Spleen (tissue), 7 donors: ENCODE results near the gene TMEM117.

Experiments
- POLR2A ChIP-seq, 3 donors: fragments of 450-650 bp; IDR thresholded peaks; one replicate each; pipeline ENCODE4 v1.5.1; 2017; ENCODE audit warnings: antibody characterized with exemption in 3 of 3, mild to moderate bottlenecking in 1 of 3
- TF ChIP-seq, protein P1 (sequence below), 11 experiments: fragments of 200-600 bp in 7 of 11; fragments of 450-650 bp in 4 of 11; sonication (generic) in 4 of 11; IDR thresholded peaks in 8 of 11; conservative IDR thresholded peaks in 3 of 11; 1 replicate in 7 of 11; 2 replicates in 4 of 11; pipeline versions ENCODE4 v1.4.0 to v1.8.0; 2016 to 2021; ENCODE audit warnings: antibody characterized with exemption in 11 of 11, inconsistent platforms in 4 of 11, mild to moderate bottlenecking in 1 of 11
- donor health status: DM: no; HTN: no; CAD: no; lungs with moderate emphysema.
- donor health status: DM: no; HTN: no; CAD: no.
- donor health status: DM: no; HTN: no; CAD: no.

DNA sequence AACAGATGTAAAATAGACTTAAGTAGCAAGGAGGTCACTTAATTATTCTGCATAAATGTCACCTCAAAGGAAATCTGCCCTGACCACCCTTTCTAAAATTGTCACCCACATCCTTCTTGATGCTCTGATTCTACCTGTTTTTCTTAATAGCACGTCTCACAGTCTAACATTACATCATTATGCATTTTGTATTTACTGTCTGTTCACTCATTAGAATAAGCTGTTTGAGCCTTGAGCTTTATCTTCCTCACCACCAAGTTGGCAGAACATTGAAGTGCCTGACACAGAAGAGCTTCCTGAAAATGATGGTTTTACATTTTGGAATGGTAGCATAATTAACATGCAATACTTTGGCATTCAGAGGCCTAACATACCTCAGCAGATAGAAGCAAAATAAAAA, 8.8 kb upstream of the TMEM117 start:
- TF ChIP-seq, protein P1, sequence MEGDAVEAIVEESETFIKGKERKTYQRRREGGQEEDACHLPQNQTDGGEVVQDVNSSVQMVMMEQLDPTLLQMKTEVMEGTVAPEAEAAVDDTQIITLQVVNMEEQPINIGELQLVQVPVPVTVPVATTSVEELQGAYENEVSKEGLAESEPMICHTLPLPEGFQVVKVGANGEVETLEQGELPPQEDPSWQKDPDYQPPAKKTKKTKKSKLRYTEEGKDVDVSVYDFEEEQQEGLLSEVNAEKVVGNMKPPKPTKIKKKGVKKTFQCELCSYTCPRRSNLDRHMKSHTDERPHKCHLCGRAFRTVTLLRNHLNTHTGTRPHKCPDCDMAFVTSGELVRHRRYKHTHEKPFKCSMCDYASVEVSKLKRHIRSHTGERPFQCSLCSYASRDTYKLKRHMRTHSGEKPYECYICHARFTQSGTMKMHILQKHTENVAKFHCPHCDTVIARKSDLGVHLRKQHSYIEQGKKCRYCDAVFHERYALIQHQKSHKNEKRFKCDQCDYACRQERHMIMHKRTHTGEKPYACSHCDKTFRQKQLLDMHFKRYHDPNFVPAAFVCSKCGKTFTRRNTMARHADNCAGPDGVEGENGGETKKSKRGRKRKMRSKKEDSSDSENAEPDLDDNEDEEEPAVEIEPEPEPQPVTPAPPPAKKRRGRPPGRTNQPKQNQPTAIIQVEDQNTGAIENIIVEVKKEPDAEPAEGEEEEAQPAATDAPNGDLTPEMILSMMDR (IDR thresholded peaks at IDR 0.05 in 8 of 11, conservative IDR thresholded peaks at IDR 0.05 in 3 of 11), result no peak
- no peak for TF ChIP-seq POLR2A (IDR thresholded peaks at IDR 0.05)
